Lung (tissue), 12 donors: ENCODE data around the gene SMAD6. TPM values are rescaled to one million over a fixed set of nuclear protein-coding genes. Genes with fewer than 3 reads are reported as not detected.

Source experiments
- ATAC-seq: fragments of 200-7000 bp; cut with Tn5 transposase; one replicate; pipeline ENCODE4 v1.9.1; 2020; ENCODE audit warnings: moderate number of reproducible peaks; ENCODE audit not compliant: insufficient read depth, low FRiP score
- DNase-seq, 3 donors: peaks; one replicate each; pipeline ENCODE4 v3.0.0-alpha.2; 2013 to 2017
- H3K27ac ChIP-seq, 2 donors: one replicate each; pipeline ENCODE4 v1.5.1; 2013; ENCODE audit warnings: mild to moderate bottlenecking in 2 of 2, moderate library complexity in 2 of 2, control low read depth in 1 of 2, inconsistent platforms in 1 of 2, low read depth in 1 of 2, low read length in 1 of 2
- H3K27me3 ChIP-seq, 3 donors: one replicate each; pipeline ENCODE4 v1.5.1; 2013; ENCODE audit warnings: low read length in 2 of 3; ENCODE audit not compliant: control insufficient read depth in 3 of 3, insufficient read depth in 3 of 3
- H3K36me3 ChIP-seq, 4 donors: one replicate each; pipeline ENCODE4 v1.5.1; 2013; ENCODE audit warnings: low read length in 4 of 4, mild to moderate bottlenecking in 1 of 4, moderate library complexity in 1 of 4; ENCODE audit not compliant: control insufficient read depth in 4 of 4, insufficient read depth in 4 of 4
- H3K4me1 ChIP-seq, 5 donors: one replicate each; pipeline ENCODE4 v1.5.1; 2013; ENCODE audit warnings: low read length in 5 of 5, mild to moderate bottlenecking in 2 of 5, moderate library complexity in 1 of 5; ENCODE audit not compliant: control insufficient read depth in 5 of 5, insufficient read depth in 5 of 5
- H3K4me3 ChIP-seq: one replicate; pipeline ENCODE4 v1.5.1; 2013; ENCODE audit warnings: mild to moderate bottlenecking, control low read depth, moderate library complexity
- H3K9ac ChIP-seq, 2 donors: one replicate each; pipeline ENCODE4 v1.5.1; 2013; ENCODE audit warnings: low read length in 2 of 2, control low read depth in 1 of 2; ENCODE audit not compliant: insufficient read depth in 1 of 2
- H3K9me3 ChIP-seq, 4 donors: one replicate each; pipeline ENCODE4 v1.5.1; 2013; ENCODE audit warnings: low read length in 3 of 4, mild to moderate bottlenecking in 1 of 4, moderate library complexity in 1 of 4; ENCODE audit not compliant: control insufficient read depth in 4 of 4, insufficient read depth in 3 of 4
- WGBS, 2 donors: extraction: QIAGEN DNeasy Blood & Tissue Kit; methylation state at CpG; one replicate each; pipeline ENCODE4 v1.1.7; 2013; 5-methylcytosine and 5-hydroxymethylcytosine counted together
- polyA plus RNA-seq, 2 donors: library from polyadenylated mRNA; stranded (reverse); fragments of 200-250 nt; gene quantifications; one replicate each; pipeline ENCODE4 v1.2.1, GENCODE V29; 2013
- total RNA-seq, 2 donors: library from RNA; depleted of rRNA in 1 of 2; stranded (reverse); fragments of >200 nt in 1 of 2; gene quantifications; one replicate each; pipeline ENCODE4 v1.2.1, GENCODE V29; 2014 to 2021
- TF ChIP-seq, protein P1 (sequence below): IDR thresholded peaks from 2 replicates; pipeline ENCODE4 v1.5.1; 2012; ENCODE audit warnings: mild to moderate bottlenecking; ENCODE audit errors: control extremely low read depth, extremely low read depth
- donor health status: control.
- donor health status: control.
- donor health status: Bipolar disorder and iron deficiency.
- donor health status: healthy.
- donor health status: DM: yes; HTN: yes; CAD: no.

Gene SMAD6
- total and polyA plus RNA-seq, 4 donors, result 24.2 to 67.9 (median 59.1) TPM

- WGBS, 2 donors, result 78 to 87% methylated on average over 5 of the region's 5 CpGs
- peaks cover 0 to 68% (median 28%) of the 10 kb centered on the region in 5 donors for H3K4me1 ChIP-seq
- H3K27me3 ChIP-seq, result no peaks in the 10 kb centered on the region
- H3K9ac ChIP-seq, result no peak overlapping the region
- TF ChIP-seq, protein P1, sequence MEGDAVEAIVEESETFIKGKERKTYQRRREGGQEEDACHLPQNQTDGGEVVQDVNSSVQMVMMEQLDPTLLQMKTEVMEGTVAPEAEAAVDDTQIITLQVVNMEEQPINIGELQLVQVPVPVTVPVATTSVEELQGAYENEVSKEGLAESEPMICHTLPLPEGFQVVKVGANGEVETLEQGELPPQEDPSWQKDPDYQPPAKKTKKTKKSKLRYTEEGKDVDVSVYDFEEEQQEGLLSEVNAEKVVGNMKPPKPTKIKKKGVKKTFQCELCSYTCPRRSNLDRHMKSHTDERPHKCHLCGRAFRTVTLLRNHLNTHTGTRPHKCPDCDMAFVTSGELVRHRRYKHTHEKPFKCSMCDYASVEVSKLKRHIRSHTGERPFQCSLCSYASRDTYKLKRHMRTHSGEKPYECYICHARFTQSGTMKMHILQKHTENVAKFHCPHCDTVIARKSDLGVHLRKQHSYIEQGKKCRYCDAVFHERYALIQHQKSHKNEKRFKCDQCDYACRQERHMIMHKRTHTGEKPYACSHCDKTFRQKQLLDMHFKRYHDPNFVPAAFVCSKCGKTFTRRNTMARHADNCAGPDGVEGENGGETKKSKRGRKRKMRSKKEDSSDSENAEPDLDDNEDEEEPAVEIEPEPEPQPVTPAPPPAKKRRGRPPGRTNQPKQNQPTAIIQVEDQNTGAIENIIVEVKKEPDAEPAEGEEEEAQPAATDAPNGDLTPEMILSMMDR, result no peak
- H3K36me3 ChIP-seq, result peaks cover 2 to 26% (median 10%) of the 10 kb centered on the region in 4 donors
- ATAC-seq, result no peak
- DNase-seq, result no peak
- H3K27ac ChIP-seq, result peak overlapping the region in 1 of 2 donors; percentile 32
- H3K4me3 ChIP-seq, result no peak overlapping the region
- no peaks in the 10 kb centered on the region for H3K9me3 ChIP-seq
Measured at GRCh38 chr15:66709884-66710283, 7.8 kb downstream of the SMAD6 start.

GRCh38 chr15:66711260-66711659, 9.2 kb downstream of the SMAD6 start:
- ATAC-seq, result no peak
- DNase-seq, result no peak
- H3K36me3 ChIP-seq, result peaks cover 2 to 19% (median 9%) of the 10 kb centered on the region in 4 donors
- TF ChIP-seq, protein P1, result no peak
- H3K9ac ChIP-seq, result no peak overlapping the region
- WGBS, 2 donors, result 22 to 58% methylated on average over 2 of the region's 2 CpGs
- H3K9me3 ChIP-seq, result no peaks in the 10 kb centered on the region
- no peaks in the 10 kb centered on the region for H3K27me3 ChIP-seq
- H3K4me1 ChIP-seq, result peaks cover 0 to 68% (median 37%) of the 10 kb centered on the region in 5 donors
- H3K4me3 ChIP-seq, result no peak overlapping the region
- peak overlapping the region in 1 of 2 donors; percentile 54 for H3K27ac ChIP-seq

- TF ChIP-seq, protein P1, result no peak
- H3K27me3 ChIP-seq, result no peaks in the 10 kb centered on the region
- DNase-seq (no peak), ATAC-seq (no peak)
- no peaks in the 10 kb centered on the region for H3K9me3 ChIP-seq
- no peak overlapping the region for H3K9ac ChIP-seq
- H3K4me1 ChIP-seq, result peaks cover 0 to 67% (median 35%) of the 10 kb centered on the region in 5 donors
- H3K36me3 ChIP-seq, result peaks cover 2 to 25% (median 13%) of the 10 kb centered on the region in 4 donors
- no peak overlapping the region for H3K4me3 ChIP-seq
- peak overlapping the region in 1 of 2 donors; percentile 54 for H3K27ac ChIP-seq
- WGBS, 2 donors, result 65 to 72% methylated on average over 5 of the region's 5 CpGs
Measured at GRCh38 chr15:66711862-66712261, 9.8 kb downstream of the SMAD6 start.
